Measurements from ENCODE around the gene UBE2K. TPM values are rescaled to one million over a fixed set of nuclear protein-coding genes. Genes with fewer than 3 reads are reported as not detected.

UBE2K gene
- total RNA-seq, 1 donor from 2014 or later: 87.5 TPM

- DNase-seq (ENCODE audit: low spot score): no peak
- Mint-ChIP-seq H3K27ac (ENCODE audit: unreplicated experiment) (no peak overlapping the region), H3K4me1 (ENCODE audit: low read depth) (no peaks in the 10 kb centered on the region), H3K9me3 (ENCODE audit: low read depth) (no peaks in the 10 kb centered on the region), H3K36me3 (ENCODE audit: low read depth) (no peaks in the 10 kb centered on the region), H3K4me3 (ENCODE audit: unreplicated experiment) (no peak overlapping the region), H3K27me3 (ENCODE audit: low read depth) (no peaks in the 10 kb centered on the region)
- TF ChIP-seq CTCF (IDR thresholded peaks at IDR 0.05): no peak
Measured at GRCh38 chr4:39814403-39815185, 116.7 kb downstream of the UBE2K start.

GRCh38 chr4:39818646-39819045 is 120.7 kb downstream of the UBE2K start:
- no peak for DNase-seq (ENCODE audit: low spot score)
- Mint-ChIP-seq H3K36me3 (ENCODE audit: low read depth) (peaks cover 3% of the 10 kb centered on the region), H3K4me3 (ENCODE audit: unreplicated experiment) (no peak overlapping the region), H3K27me3 (ENCODE audit: low read depth) (no peaks in the 10 kb centered on the region), H3K9me3 (ENCODE audit: low read depth) (no peaks in the 10 kb centered on the region), H3K27ac (ENCODE audit: unreplicated experiment) (no peak overlapping the region), H3K4me1 (ENCODE audit: low read depth) (peaks cover 10% of the 10 kb centered on the region)
- TF ChIP-seq CTCF (IDR thresholded peaks at IDR 0.05): no peak

- no peak for DNase-seq (ENCODE audit: low spot score)
- Mint-ChIP-seq H3K4me1 (ENCODE audit: low read depth) (peaks cover 17% of the 10 kb centered on the region), H3K36me3 (ENCODE audit: low read depth) (peaks cover 3% of the 10 kb centered on the region), H3K27ac (ENCODE audit: unreplicated experiment) (no peak overlapping the region), H3K27me3 (ENCODE audit: low read depth) (no peaks in the 10 kb centered on the region), H3K9me3 (ENCODE audit: low read depth) (no peaks in the 10 kb centered on the region), H3K4me3 (ENCODE audit: unreplicated experiment) (no peak overlapping the region)
- no peak for TF ChIP-seq CTCF (IDR thresholded peaks at IDR 0.05)
Measured at GRCh38 chr4:39820186-39820585, 122.2 kb downstream of the UBE2K start.

- Mint-ChIP-seq H3K27me3 (ENCODE audit: low read depth) (no peaks in the 10 kb centered on the region), H3K27ac (ENCODE audit: unreplicated experiment) (no peak overlapping the region), H3K4me3 (ENCODE audit: unreplicated experiment) (no peak overlapping the region), H3K9me3 (ENCODE audit: low read depth) (no peaks in the 10 kb centered on the region), H3K4me1 (ENCODE audit: low read depth) (peaks cover 27% of the 10 kb centered on the region), H3K36me3 (ENCODE audit: low read depth) (peaks cover 3% of the 10 kb centered on the region)
- no peak for DNase-seq (ENCODE audit: low spot score)
- no peak for TF ChIP-seq CTCF (IDR thresholded peaks at IDR 0.05)
Measured at GRCh38 chr4:39821951-39822350, 124.0 kb downstream of the UBE2K start.

- no peak for TF ChIP-seq CTCF (IDR thresholded peaks at IDR 0.05)
- Mint-ChIP-seq H3K27ac (ENCODE audit: unreplicated experiment) (peak overlapping the region; percentile 57), H3K4me3 (ENCODE audit: unreplicated experiment) (no peak overlapping the region), H3K4me1 (ENCODE audit: low read depth) (peaks cover 28% of the 10 kb centered on the region), H3K9me3 (ENCODE audit: low read depth) (no peaks in the 10 kb centered on the region), H3K36me3 (ENCODE audit: low read depth) (peaks cover 4% of the 10 kb centered on the region), H3K27me3 (ENCODE audit: low read depth) (no peaks in the 10 kb centered on the region)
- DNase-seq (ENCODE audit: low spot score): no peak
Measured at GRCh38 chr4:39822662-39823061, 124.7 kb downstream of the UBE2K start.
